Lower leg skin (tissue), 3 donors: Measurements from ENCODE around the gene PON3.

Experiments
- CTCF ChIP-seq, 3 donors: fragments of 450-650 bp; IDR thresholded peaks; one replicate each; pipeline ENCODE4 v1.5.1; 2016; ENCODE audit warnings: antibody characterized with exemption in 3 of 3, mild to moderate bottlenecking in 3 of 3, moderate library complexity in 2 of 3
- POLR2A ChIP-seq, 2 donors: fragments of 450-650 bp; IDR thresholded peaks; one replicate each; pipeline ENCODE4 v1.6.1; 2016 to 2017; ENCODE audit warnings: antibody characterized with exemption in 2 of 2, mild to moderate bottlenecking in 1 of 2, moderate library complexity in 1 of 2

- no peak for TF ChIP-seq CTCF (IDR thresholded peaks at IDR 0.05)
- TF ChIP-seq POLR2A (IDR thresholded peaks at IDR 0.05) = no peak
Measured at GRCh38 chr7:95436407-95436806, 40.2 kb upstream of the PON3 start.
